ENCODE results near the gene TFF3.
"Not testable (repeated sequence)": the region's sequence is repeated elsewhere in the genome, so short reads cannot be mapped to it uniquely, and the experiment has no call there.

TFF3 gene

GRCh38 chr21:42304556-42305454 lies 10.4 kb downstream of the TFF3 start:
- no peak for DNase-seq

DNA sequence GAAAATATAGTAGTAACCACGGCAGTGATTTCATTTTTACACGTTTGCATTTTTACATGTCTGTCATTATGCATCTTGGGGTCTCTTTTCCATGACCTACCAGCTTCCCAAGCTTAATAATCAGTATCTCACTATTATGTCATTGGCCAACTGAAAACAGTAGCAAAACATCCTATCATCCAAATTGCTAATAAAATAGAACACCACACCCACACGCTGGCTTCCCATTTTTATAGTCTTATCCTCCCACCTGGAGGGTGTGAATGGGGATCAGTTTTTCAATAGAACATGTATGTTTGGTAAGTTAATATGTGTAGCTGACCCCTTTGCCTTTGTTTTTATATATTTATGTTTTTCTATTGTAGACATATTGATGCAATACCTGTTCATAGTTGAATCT lies 11.8 kb downstream of the TFF3 start:
- DNase-seq = no peak

GRCh38 chr21:42302794-42303193 lies 12.4 kb downstream of the TFF3 start:
- DNase-seq = no peak

GRCh38 chr21:42302076-42302650 lies 13.0 kb downstream of the TFF3 start:
- DNase-seq = no peak

- DNase-seq = peak in 1 of 2 donors; percentile 31
These were observed 13.7 kb downstream of the TFF3 start for GRCh38 chr21:42301371-42302075.

DNA sequence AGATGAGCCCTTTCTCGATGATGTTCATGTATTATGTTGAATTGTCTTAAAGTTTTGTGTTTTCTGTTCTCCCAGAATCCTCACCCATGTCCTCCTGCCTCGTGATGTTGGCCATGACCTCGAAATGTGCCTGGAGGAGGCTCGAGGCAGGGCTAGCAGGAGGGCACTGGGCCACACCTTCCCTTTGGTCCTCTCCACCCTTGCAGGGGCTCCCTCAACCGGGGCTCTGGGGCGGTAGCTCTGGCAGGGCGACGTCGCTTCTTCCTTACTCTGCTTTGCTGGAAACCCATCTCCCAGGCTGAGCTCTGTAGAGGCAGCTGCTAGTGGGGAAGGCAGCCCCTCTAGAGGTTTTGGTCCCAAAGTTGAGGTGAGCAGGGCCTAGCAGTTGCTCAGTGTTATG lies 14.3 kb downstream of the TFF3 start:
- no peak for DNase-seq

DNA sequence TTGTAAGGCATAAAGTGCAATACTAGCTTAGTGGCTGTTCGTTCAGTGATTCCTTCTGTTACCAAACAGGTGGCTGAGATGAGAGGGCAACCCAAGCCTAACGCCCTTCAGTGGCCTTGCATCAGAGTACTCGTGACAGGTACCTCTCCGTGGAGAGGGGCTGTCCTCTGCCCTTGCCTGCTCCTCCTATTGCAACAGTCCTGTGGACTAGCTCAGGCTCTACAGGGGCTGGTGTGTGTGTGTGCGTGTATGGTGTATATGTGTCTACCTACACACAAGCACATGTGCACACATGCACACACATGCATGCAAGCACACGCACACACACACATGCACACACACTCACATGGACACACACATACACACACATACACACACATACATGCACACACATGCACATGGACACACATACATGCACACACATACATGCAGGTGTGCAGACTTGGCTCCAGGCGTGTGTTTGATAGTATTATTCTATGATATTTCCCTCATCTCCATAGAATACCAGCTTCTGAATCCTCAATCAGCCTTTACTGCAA lies 15.1 kb downstream of the TFF3 start:
- DNase-seq = no peak

DNA sequence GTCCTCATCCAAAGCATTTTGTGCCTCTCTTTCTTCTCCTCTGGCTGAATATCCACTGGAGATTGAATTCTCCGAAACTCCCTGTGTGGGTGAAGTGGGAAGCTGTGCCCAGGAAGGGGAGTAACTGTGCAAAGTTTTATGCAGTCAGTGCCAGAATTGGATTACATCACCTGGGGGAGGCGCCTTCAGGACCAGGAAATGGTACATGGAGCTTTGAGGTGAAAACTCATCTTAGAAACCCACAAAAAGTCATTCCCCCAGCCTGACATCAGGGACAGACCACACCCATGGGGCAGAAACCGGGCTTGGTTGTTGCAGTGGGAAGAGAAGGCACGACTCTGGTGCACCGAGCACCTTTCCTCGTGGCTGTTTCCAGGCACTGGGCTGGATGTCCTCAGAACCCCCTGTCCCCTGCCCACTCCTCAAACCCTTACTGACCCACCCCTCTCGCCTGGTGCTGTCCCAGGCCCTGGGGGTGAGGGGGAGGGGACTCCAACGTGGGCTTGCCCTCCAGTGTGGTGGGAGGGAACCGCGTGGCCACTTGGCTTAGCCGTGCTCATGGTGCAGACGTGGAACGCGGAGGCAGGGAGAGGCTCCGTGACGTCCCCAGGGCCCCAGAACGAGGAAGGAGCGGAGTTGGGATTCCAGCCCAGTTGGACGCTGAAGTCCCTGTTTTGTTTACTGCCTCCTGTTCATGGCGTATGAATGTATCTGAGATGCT lies 15.7 kb downstream of the TFF3 start:
- DNase-seq = peak; percentile 61 to 67

DNA sequence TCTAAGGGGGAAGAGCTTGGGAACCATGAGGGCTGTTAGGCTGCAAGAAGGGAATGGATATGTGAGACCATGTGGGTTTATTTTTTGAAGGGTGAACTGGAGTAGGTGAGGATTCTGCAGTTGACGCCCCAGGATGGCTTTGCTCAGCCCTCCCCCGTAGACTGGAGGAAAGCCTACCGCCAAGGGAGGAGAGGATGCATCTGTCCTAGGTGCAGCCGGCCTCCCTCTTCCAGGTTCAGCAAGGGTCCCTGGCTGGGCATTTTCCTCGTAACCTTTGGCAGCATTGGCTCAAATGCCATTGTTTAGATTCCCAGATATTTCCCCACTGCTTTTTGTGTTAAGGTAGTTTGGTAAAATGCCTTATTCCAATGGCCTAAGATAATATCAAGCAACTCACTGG lies 16.6 kb downstream of the TFF3 start:
- no peak for DNase-seq

- DNase-seq = no peak
These were observed 17.0 kb downstream of the TFF3 start for GRCh38 chr21:42298237-42298636.

DNA sequence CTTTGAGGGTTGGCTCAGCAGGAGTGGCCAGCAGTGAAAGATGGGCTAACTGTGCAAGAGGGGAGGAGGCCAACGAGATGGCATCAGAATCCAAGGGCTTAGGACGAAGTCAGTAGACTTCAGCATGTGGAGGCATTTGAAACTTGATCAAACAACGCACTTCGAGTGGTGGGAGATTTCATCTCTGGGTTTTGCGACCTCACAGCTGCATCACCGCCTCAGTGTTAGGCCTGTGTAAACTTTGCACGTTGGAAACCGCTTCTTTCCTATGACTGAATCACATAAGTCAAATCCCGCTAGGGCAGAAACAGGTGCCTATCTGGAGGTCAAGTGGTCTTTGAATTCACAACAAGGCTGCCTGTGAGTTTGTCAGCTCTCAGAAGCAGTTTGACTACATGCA lies 17.8 kb downstream of the TFF3 start:
- no peak for DNase-seq

GRCh38 chr21:42296501-42296900 lies 18.7 kb downstream of the TFF3 start:
- DNase-seq = peak; percentile 78 to 81

- peak; percentile 25 to 35 for DNase-seq
These were observed 19.4 kb downstream of the TFF3 start for GRCh38 chr21:42295845-42296244.

GRCh38 chr21:42294273-42294880 lies 20.8 kb downstream of the TFF3 start:
- no peak for DNase-seq

- DNase-seq = no peak
These were observed 21.4 kb downstream of the TFF3 start for GRCh38 chr21:42293649-42294272.

DNA sequence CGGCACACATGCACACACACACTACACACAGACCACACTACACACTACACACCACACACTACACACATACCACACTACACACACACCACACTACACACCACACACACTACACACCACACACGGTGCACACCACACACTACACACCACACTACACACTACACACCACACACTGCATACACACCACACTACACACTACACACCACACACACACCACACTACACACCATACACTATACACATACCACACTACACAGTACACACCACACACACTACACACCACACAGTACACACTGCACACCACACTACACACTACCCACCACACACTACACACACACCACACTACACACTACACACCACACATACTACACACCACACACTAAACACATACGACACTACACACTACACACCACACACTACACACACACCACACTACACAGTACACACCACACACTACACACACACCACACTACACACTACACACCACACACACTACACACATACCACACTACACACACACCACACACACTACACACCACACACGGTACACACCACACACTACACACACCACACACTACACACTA lies 22.6 kb downstream of the TFF3 start:
- not testable (repeated sequence) for DNase-seq

DNA sequence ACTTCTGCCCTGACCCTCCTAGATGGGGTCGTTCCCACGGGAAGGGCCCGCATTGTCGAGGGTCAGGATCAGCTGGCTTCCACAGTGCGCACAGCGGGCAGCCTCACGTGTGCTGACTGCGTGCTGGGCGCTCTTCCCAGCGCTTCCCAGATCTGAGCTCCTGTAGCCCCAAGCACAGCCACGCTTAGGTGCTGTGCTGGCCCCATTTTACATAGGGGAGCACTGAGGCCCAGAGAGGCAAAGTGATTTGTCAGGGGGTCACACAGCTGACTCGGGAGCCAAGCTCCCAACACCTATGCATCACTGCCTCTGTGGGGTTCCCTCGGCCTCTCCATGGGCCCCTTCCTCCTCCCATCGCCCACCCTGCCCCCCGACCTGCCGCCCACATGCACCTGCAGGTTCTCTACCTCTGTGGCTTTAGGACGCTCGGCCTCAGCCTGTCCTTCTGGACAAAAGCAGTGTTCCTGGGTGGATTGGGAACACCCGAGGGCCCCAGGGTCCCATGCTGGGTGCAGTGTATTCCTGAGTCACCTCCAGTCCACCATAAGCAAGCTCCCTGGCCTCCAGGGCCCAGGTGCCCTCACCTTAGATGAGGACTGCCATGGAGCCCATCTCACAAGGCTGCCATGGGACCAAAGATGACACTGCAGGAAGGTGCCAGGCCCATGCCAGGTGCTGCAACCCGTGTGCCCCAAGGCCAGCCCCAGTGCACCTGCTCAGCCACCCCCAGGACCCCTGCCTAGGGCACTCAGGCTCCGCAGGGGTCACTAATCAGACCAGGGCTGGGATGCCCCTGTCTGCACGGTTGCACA lies 23.3 kb downstream of the TFF3 start:
- DNase-seq = no peak

- DNase-seq = no peak
These were observed 24.0 kb downstream of the TFF3 start for GRCh38 chr21:42291003-42291750.

- DNase-seq = peak; percentile 25 to 50
These were observed 24.7 kb downstream of the TFF3 start for GRCh38 chr21:42290505-42290904.

DNA sequence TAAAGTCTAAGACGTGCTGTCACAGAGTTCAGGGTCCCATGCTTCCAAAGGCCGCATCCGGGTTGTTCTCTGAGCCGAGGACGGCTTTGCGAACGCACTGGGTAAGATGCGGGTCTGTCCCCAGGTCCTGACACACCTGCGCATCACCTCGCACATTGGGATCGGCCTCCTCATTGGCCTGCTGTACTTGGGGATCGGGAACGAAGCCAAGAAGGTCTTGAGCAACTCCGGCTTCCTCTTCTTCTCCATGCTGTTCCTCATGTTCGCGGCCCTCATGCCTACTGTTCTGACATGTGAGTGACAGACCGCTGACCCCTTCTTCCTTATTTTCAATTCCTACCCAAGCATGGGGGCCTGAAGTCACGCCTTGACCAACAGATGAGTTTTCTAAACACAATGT lies 25.3 kb downstream of the TFF3 start:
- peak; percentile 85 to 94 for DNase-seq

All from inflammatory macrophage (primary cell).